HEK293 (cell line): ENCODE results near the gene PFDN6.

Experiments used
- CTCF ChIA-PET: fragments of 350-600 bp; formaldehyde crosslinking; extraction: SDS; loops from one replicate; lab custom pipeline; 2021; ENCODE audit warnings: antibody characterized with exemption; lab: Yijun Ruan, JAX
- POLR2A ChIA-PET: fragments of 300-600 bp; formaldehyde crosslinking; extraction: SDS; loops from one replicate; lab custom pipeline; 2020; ENCODE audit warnings: antibody characterized with exemption, inconsistent platforms; lab: Yijun Ruan, JAX
- H3K27ac ChIP-seq: fragments of 200-500 bp; sonication (Bioruptor generic); 2 replicates; pipeline ENCODE4 v1.5.1; 2014; ENCODE audit warnings: low read depth, low read length, control low read depth, inconsistent platforms; ENCODE audit errors: extremely low read depth
- H3K36me3 ChIP-seq, 2 experiments: fragments of 200-500 bp in 1 of 2; sonication (Bioruptor generic) in 1 of 2; 1 replicate in 1 of 2; 2 replicates in 1 of 2; pipeline ENCODE4 v1.5.1; 2014 to 2017; ENCODE audit warnings: inconsistent platforms in 2 of 2, low read length in 2 of 2; ENCODE audit not compliant: control insufficient read depth in 2 of 2, insufficient read depth in 1 of 2
- H3K4me1 ChIP-seq: fragments of 200-500 bp; sonication (Bioruptor generic); 2 replicates; pipeline ENCODE4 v1.5.1; 2014; ENCODE audit warnings: mild to moderate bottlenecking, low read length, inconsistent platforms; ENCODE audit not compliant: control insufficient read depth, insufficient read depth
- H3K4me3 ChIP-seq: 2 replicates; pipeline ENCODE4 v1.5.1; 2011; ENCODE audit warnings: low read depth, mild to moderate bottlenecking, control low read depth, low read length, moderate library complexity
- H3K9me3 ChIP-seq: fragments of 200-500 bp; sonication (Bioruptor generic); 2 replicates; pipeline ENCODE4 v1.5.1; 2014; ENCODE audit warnings: low read depth, low read length, inconsistent platforms; ENCODE audit not compliant: control insufficient read depth, insufficient read depth
- BCL11B ChIP-seq: fragments of 450-650 bp; formaldehyde crosslinking; IDR thresholded peaks from 2 replicates; pipeline ENCODE4 v1.5.1; 2016; ENCODE audit warnings: low read depth, missing biosample characterization, missing genetic modification characterization
- GLIS2 ChIP-seq: fragments of 450-650 bp; formaldehyde crosslinking; IDR thresholded peaks from 2 replicates; pipeline ENCODE4 v1.5.1; 2016; ENCODE audit warnings: missing biosample characterization, missing genetic modification characterization
- KLF10 ChIP-seq: fragments of 450-650 bp; IDR thresholded peaks from 2 replicates; pipeline ENCODE4 v1.5.1; 2018; ENCODE audit warnings: missing biosample characterization, mild to moderate bottlenecking, missing genetic modification characterization
- MYNN ChIP-seq: fragments of 450-650 bp; formaldehyde crosslinking; IDR thresholded peaks from 2 replicates; pipeline ENCODE4 v1.5.1; 2016; ENCODE audit warnings: missing biosample characterization, missing genetic modification characterization, borderline replicate concordance
- SCRT2 ChIP-seq: fragments of 450-650 bp; formaldehyde crosslinking; IDR thresholded peaks from 2 replicates; pipeline ENCODE4 v1.5.1; 2016; ENCODE audit warnings: missing biosample characterization, missing genetic modification characterization
- ZBTB17 ChIP-seq: fragments of 450-650 bp; formaldehyde crosslinking; IDR thresholded peaks from 2 replicates; pipeline ENCODE4 v1.5.1; 2016; ENCODE audit warnings: missing biosample characterization, missing genetic modification characterization
- ZNF214 ChIP-seq: fragments of 450-650 bp; formaldehyde crosslinking; IDR thresholded peaks from 2 replicates; pipeline ENCODE4 v1.5.1; 2017; ENCODE audit warnings: missing biosample characterization, mild to moderate bottlenecking, missing genetic modification characterization, borderline replicate concordance
- ZNF266 ChIP-seq: fragments of 450-650 bp; formaldehyde crosslinking; IDR thresholded peaks from 2 replicates; pipeline ENCODE4 v1.5.1; 2016; ENCODE audit warnings: missing biosample characterization, missing genetic modification characterization, low read depth
- ZNF426 ChIP-seq: fragments of 450-650 bp; formaldehyde crosslinking; IDR thresholded peaks from 2 replicates; pipeline ENCODE4 v1.5.1; 2017; ENCODE audit warnings: missing biosample characterization, missing genetic modification characterization, mild to moderate bottlenecking, inconsistent platforms, moderate library complexity
- ZNF513 ChIP-seq: fragments of 450-650 bp; IDR thresholded peaks from 2 replicates; pipeline ENCODE4 v1.5.1; 2018; ENCODE audit warnings: missing biosample characterization, missing genetic modification characterization
- ZNF558 ChIP-seq: fragments of 450-650 bp; formaldehyde crosslinking; IDR thresholded peaks from 2 replicates; pipeline ENCODE4 v1.5.1; 2016; ENCODE audit warnings: missing biosample characterization, missing genetic modification characterization
- ZNF600 ChIP-seq: fragments of 450-650 bp; formaldehyde crosslinking; IDR thresholded peaks from 2 replicates; pipeline ENCODE4 v1.5.1; 2016; ENCODE audit warnings: missing biosample characterization, missing genetic modification characterization
- ZNF664 ChIP-seq: fragments of 450-650 bp; formaldehyde crosslinking; IDR thresholded peaks from 2 replicates; pipeline ENCODE4 v1.5.1; 2016; ENCODE audit warnings: missing biosample characterization, missing genetic modification characterization
- ZNF677 ChIP-seq: fragments of 450-650 bp; IDR thresholded peaks from 2 replicates; pipeline ENCODE4 v1.5.0; 2018; ENCODE audit warnings: missing biosample characterization, mild to moderate bottlenecking, missing genetic modification characterization, moderate library complexity
- ZNF701 ChIP-seq: fragments of 450-650 bp; formaldehyde crosslinking; IDR thresholded peaks from 2 replicates; pipeline ENCODE4 v1.5.1; 2016; ENCODE audit warnings: missing biosample characterization, missing genetic modification characterization
- ZNF76 ChIP-seq: fragments of 450-650 bp; formaldehyde crosslinking; IDR thresholded peaks from 2 replicates; pipeline ENCODE4; 2016; ENCODE audit warnings: low read depth, missing biosample characterization, missing genetic modification characterization, borderline replicate concordance
- ZNF785 ChIP-seq: fragments of 450-650 bp; formaldehyde crosslinking; IDR thresholded peaks from 2 replicates; pipeline ENCODE4 v1.5.1; 2016; ENCODE audit warnings: missing biosample characterization, missing genetic modification characterization
- ZSCAN5A ChIP-seq: fragments of 450-650 bp; formaldehyde crosslinking; IDR thresholded peaks from 2 replicates; pipeline ENCODE4 v1.5.1; 2016; ENCODE audit warnings: missing biosample characterization, missing genetic modification characterization
- TF ChIP-seq, protein P1 (sequence below): fragments of 450-650 bp; formaldehyde crosslinking; IDR thresholded peaks from 2 replicates; pipeline ENCODE4 v1.5.1; 2016; ENCODE audit warnings: missing biosample characterization, missing genetic modification characterization

PFDN6 gene

DNA sequence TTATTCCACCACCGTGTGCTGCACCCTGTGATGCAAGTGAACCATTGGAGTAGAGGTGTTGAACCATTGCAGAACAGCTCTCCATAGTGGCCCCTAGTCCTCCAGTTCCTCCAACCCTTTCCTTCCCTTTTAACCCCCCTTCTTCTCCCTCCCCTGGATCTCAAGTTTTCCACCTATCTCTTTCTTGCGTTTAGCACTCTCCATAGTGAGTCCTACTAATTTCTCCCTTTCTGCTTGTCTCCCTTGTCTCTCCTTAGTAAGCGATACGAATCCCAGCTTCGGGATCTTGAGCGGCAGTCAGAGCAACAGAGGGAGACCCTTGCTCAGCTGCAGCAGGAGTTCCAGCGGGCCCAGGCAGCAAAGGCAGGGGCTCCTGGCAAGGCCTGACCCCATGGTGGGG lies 1.1 kb downstream of the PFDN6 start:
- Histone ChIP-seq H3K4me1 (peaks cover 11% of the 10 kb centered on the region; the same call in 1 of the 2 replicates), H3K9me3 (no peaks in the 10 kb centered on the region), H3K36me3 (peaks cover 4 to 70% of the 10 kb centered on the region in 2 experiments), H3K4me3 (no peak overlapping the region; the same call in 1 of the 2 replicates), H3K27ac (no peak overlapping the region; the same call in 1 of the 2 replicates)
- TF ChIP-seq BCL11B (tag by site-specific recombination) (no peak), ZNF600 (peak; percentile 64; the same call in 1 of the 2 replicates), ZNF76 (tag by site-specific recombination) (no peak)
- ChIA-PET POLR2A (interaction anchor here (1.9 to 7.5 kb wide), 6 partner anchors 8 to 41 kb away, joined by 8 to 92 read pairs (median 36); partner anchors contain the start of genes B3GALT4, RGL2, RPS18 and VPS52), CTCF (interaction anchor here (0.6 to 3.6 kb wide), 5 partner anchors 9 to 136 kb away, joined by 3 to 33 read pairs (median 4); partner anchors contain the start of genes B3GALT4 and RGL2)

DNA sequence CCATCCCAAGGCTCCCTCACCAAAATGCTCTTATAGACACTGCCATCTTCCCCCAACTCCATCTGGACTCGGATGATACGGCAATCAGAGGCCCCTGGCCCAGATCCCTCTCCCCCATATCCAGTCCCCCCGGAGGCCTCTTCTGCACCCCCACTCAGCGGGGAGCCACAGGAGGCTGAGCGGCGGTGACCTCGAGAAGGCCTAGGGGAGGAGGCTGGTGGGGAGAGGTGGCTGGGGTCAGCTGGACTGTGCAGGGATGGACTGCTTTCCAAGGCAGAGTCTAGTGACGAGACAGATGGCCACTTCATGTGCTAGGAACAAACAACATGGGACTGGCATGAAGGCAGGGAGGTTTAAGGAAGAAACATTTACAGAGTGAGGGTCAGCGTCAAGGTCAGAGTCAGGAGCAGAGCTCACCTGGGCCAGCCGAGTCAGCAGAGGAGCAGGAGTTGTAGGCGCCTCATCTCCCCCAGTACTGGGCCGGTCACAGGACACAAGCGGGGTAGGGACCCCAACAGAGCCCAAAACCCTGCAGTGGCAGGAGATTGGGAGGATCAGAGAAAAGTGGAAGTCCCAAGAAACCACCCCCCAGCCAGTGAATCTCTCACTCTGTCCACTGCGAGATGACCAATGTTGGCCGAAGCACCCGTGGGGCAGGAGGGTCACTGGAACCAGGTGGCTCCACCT lies 3.7 kb downstream of the PFDN6 start:
- Histone ChIP-seq H3K9me3 (no peaks in the 10 kb centered on the region), H3K36me3 (peaks cover 0 to 62% of the 10 kb centered on the region in 2 experiments; a peak in 2 of 3 replicates), H3K4me1 (peaks cover 9% of the 10 kb centered on the region; the same call in 1 of the 2 replicates), H3K4me3 (no peak overlapping the region), H3K27ac (no peak overlapping the region; the same call in 1 of the 2 replicates)
- POLR2A ChIA-PET = interaction anchor here (5.3 to 7.5 kb wide), 2 partner anchors 15 to 21 kb away, joined by 58 to 92 read pairs; partner anchors contain the start of genes B3GALT4, RPS18 and VPS52
- CTCF ChIA-PET = interaction anchor here (1.0 kb wide), 1 partner anchor 44 kb away, joined by 3 read pairs; no protein-coding TSS in a partner anchor
- TF ChIP-seq GLIS2 (tag by site-specific recombination) = no peak
- TF ChIP-seq, protein P1, sequence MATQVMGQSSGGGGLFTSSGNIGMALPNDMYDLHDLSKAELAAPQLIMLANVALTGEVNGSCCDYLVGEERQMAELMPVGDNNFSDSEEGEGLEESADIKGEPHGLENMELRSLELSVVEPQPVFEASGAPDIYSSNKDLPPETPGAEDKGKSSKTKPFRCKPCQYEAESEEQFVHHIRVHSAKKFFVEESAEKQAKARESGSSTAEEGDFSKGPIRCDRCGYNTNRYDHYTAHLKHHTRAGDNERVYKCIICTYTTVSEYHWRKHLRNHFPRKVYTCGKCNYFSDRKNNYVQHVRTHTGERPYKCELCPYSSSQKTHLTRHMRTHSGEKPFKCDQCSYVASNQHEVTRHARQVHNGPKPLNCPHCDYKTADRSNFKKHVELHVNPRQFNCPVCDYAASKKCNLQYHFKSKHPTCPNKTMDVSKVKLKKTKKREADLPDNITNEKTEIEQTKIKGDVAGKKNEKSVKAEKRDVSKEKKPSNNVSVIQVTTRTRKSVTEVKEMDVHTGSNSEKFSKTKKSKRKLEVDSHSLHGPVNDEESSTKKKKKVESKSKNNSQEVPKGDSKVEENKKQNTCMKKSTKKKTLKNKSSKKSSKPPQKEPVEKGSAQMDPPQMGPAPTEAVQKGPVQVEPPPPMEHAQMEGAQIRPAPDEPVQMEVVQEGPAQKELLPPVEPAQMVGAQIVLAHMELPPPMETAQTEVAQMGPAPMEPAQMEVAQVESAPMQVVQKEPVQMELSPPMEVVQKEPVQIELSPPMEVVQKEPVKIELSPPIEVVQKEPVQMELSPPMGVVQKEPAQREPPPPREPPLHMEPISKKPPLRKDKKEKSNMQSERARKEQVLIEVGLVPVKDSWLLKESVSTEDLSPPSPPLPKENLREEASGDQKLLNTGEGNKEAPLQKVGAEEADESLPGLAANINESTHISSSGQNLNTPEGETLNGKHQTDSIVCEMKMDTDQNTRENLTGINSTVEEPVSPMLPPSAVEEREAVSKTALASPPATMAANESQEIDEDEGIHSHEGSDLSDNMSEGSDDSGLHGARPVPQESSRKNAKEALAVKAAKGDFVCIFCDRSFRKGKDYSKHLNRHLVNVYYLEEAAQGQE (tag by site-specific recombination) = no peak
- no peak for TF ChIP-seq ZNF426
- no peak for TF ChIP-seq ZNF677
- no peak for TF ChIP-seq ZNF664 (tag by site-specific recombination)
- TF ChIP-seq ZNF558 = no peak
- no peak for TF ChIP-seq KLF10 (tag by site-specific recombination)
- no peak for TF ChIP-seq ZSCAN5A (tag by site-specific recombination)

DNA sequence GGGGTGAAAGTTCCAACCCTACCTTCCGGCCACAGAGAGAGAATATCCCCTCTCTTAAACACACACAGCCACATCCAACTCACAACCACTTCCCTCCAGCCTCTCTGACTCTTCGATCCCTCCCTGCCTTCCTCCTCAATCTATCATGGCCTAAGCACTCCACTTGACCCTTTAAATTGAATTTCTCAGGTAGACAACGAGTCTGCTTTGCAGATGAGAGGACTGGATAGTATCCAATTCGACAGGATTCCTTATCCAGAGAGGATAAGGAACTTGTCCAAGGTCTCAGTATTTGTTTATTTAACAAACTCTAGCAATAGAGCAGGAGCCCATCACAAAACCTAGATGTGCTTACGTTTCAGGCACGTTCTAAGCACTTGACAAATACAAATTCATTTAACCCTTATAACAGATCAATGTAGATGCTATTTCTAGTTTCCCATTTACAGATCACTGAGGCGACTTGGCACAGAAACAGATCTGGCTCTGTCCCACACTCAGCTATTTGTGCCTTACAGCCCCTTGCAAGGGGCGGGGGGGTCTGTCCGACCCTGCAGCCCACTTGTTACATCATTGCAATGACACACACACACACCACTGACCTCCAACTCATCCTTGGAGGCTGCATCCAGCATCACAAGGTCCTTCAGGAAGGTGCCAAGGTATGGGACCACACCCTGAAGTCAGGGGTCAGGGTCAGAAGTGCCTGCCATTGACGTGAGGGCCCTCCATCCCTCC lies 4.9 kb downstream of the PFDN6 start:
- H3K4me3 ChIP-seq = no peak overlapping the region
- POLR2A ChIA-PET = interaction anchor here (2.1 kb wide), 1 partner anchor 13 kb away, joined by 7 read pairs; no protein-coding TSS in a partner anchor
- H3K36me3 ChIP-seq = peaks cover 0 to 60% of the 10 kb centered on the region in 2 experiments; a peak in 2 of 3 replicates
- H3K27ac ChIP-seq = no peak overlapping the region
- TF ChIP-seq SCRT2 (tag by site-specific recombination) (peak; percentile 62; the same call in 1 of the 2 replicates), ZNF701 (tag by site-specific recombination) (no peak), MYNN (tag by site-specific recombination) (no peak), ZNF513 (no peak), ZBTB17 (0 out of 2 replicates have a peak, but pooled peaks have one; percentile 11), ZNF214 (tag by site-specific recombination) (no peak), ZNF266 (tag by site-specific recombination) (no peak), ZNF785 (tag by site-specific recombination) (no peak)
- peaks cover 5% of the 10 kb centered on the region; the same call in 1 of the 2 replicates for H3K4me1 ChIP-seq
- no peaks in the 10 kb centered on the region for H3K9me3 ChIP-seq
- CTCF ChIA-PET = interaction anchor here (1.1 kb wide), 1 partner anchor 18 kb away, joined by 4 read pairs; no protein-coding TSS in a partner anchor
